RWPE2 (cell line): Measurements from ENCODE around the gene DEK.
A peak's percentile ranks its signal among the peaks of the same experiment; 100 is the strongest.

Experiments
- ATAC-seq: fragments of 200-7000 bp; cut with Tn5 transposase; 3 replicates; pipeline ENCODE4 v1.9.1; 2021; ENCODE audit warnings: low read depth
- DNase-seq: peaks from one replicate; pipeline ENCODE4 v3.0.0-alpha.2; 2020; ENCODE audit warnings: low spot score
- H3K27ac ChIP-seq: fragments of 450-650 bp; 2 replicates; pipeline ENCODE4 v1.5.1; 2017; ENCODE audit warnings: mild to moderate bottlenecking; ENCODE audit not compliant: poor library complexity, severe bottlenecking
- H3K27me3 ChIP-seq: fragments of 250-450 bp; sonication (Bioruptor Pico); 2 replicates; pipeline ENCODE4 v1.5.1; 2021; ENCODE audit warnings: mild to moderate bottlenecking, moderate library complexity; ENCODE audit not compliant: insufficient read depth, poor library complexity, severe bottlenecking
- H3K36me3 ChIP-seq: fragments of 250-450 bp; sonication (Bioruptor Pico); 2 replicates; pipeline ENCODE4 v1.5.1; 2020; ENCODE audit warnings: low read depth, mild to moderate bottlenecking, moderate library complexity
- H3K4me1 ChIP-seq: fragments of 250-450 bp; sonication (Bioruptor Pico); 2 replicates; pipeline ENCODE4 v1.5.1; 2021; ENCODE audit warnings: mild to moderate bottlenecking, moderate library complexity; ENCODE audit not compliant: insufficient read depth, poor library complexity, severe bottlenecking
- H3K4me3 ChIP-seq: fragments of 250-450 bp; sonication (Bioruptor Pico); 2 replicates; pipeline ENCODE4 v1.5.1; 2021; ENCODE audit warnings: mild to moderate bottlenecking, moderate library complexity; ENCODE audit not compliant: severe bottlenecking
- H3K9me3 ChIP-seq: fragments of 250-450 bp; sonication (Bioruptor Pico); 2 replicates; pipeline ENCODE4 v1.5.1; 2021; ENCODE audit warnings: mild to moderate bottlenecking, moderate library complexity; ENCODE audit not compliant: severe bottlenecking
- CTCF ChIP-seq: fragments of 450-650 bp; IDR thresholded peaks from one replicate; pipeline ENCODE4 v1.5.1; 2017; ENCODE audit warnings: mild to moderate bottlenecking, moderate library complexity; ENCODE audit not compliant: poor library complexity, severe bottlenecking

Gene DEK

GRCh38 chr6:18306977-18307376 is 42.6 kb upstream of the DEK start:
- no peaks in the 10 kb centered on the region for H3K9me3 ChIP-seq
- ATAC-seq (peak; percentile 82), DNase-seq (no peak)
- H3K27ac ChIP-seq = peak overlapping the region; percentile 38
- TF ChIP-seq CTCF = no peak
- H3K27me3 ChIP-seq = no peaks in the 10 kb centered on the region
- peaks cover 16% of the 10 kb centered on the region for H3K4me1 ChIP-seq
- H3K4me3 ChIP-seq = no peak overlapping the region
- H3K36me3 ChIP-seq = no peaks in the 10 kb centered on the region

- no peak overlapping the region for H3K27ac ChIP-seq
- TF ChIP-seq CTCF = peak; percentile 18
- H3K36me3 ChIP-seq = no peaks in the 10 kb centered on the region
- peaks cover 13% of the 10 kb centered on the region for H3K4me1 ChIP-seq
- no peak overlapping the region for H3K4me3 ChIP-seq
- ATAC-seq = no peak
- DNase-seq = no peak
- no peaks in the 10 kb centered on the region for H3K9me3 ChIP-seq
- no peaks in the 10 kb centered on the region for H3K27me3 ChIP-seq
Observed at GRCh38 chr6:18302561-18303439, 38.5 kb upstream of the DEK start.

GRCh38 chr6:18293076-18293904 is 29.0 kb upstream of the DEK start:
- Histone ChIP-seq H3K27ac (no peak overlapping the region), H3K4me1 (no peaks in the 10 kb centered on the region), H3K27me3 (no peaks in the 10 kb centered on the region), H3K36me3 (no peaks in the 10 kb centered on the region), H3K4me3 (no peak overlapping the region), H3K9me3 (no peaks in the 10 kb centered on the region)
- no peak for DNase-seq
- no peak for ATAC-seq
- TF ChIP-seq CTCF = no peak

- Histone ChIP-seq H3K4me3 (no peak overlapping the region), H3K27me3 (no peaks in the 10 kb centered on the region), H3K36me3 (no peaks in the 10 kb centered on the region), H3K4me1 (no peaks in the 10 kb centered on the region), H3K9me3 (no peaks in the 10 kb centered on the region), H3K27ac (no peak overlapping the region)
- ATAC-seq = no peak
- DNase-seq = no peak
- TF ChIP-seq CTCF = no peak
Observed at GRCh38 chr6:18289283-18289682, 25.0 kb upstream of the DEK start.
